Esophagus mucosa (tissue), 1 donor: ENCODE data around the gene ACOT4. TPM values are rescaled to one million over a fixed set of nuclear protein-coding genes. Genes with fewer than 3 reads are reported as not detected.
"Not testable (repeated sequence)": the region's sequence is repeated elsewhere in the genome, so short reads cannot be mapped to it uniquely, and the experiment has no call there.

Source experiments
- ATAC-seq: fragments of 200-7000 bp; cut with Tn5 transposase; one replicate; pipeline ENCODE4 v1.9.1; 2020
- total RNA-seq: library from RNA; stranded (reverse); gene quantifications from one replicate; pipeline ENCODE4 v1.2.4, GENCODE V29; 2023
- donor health status: DM: yes; HTN: yes; CAD: no.

ACOT4 gene, protein sequence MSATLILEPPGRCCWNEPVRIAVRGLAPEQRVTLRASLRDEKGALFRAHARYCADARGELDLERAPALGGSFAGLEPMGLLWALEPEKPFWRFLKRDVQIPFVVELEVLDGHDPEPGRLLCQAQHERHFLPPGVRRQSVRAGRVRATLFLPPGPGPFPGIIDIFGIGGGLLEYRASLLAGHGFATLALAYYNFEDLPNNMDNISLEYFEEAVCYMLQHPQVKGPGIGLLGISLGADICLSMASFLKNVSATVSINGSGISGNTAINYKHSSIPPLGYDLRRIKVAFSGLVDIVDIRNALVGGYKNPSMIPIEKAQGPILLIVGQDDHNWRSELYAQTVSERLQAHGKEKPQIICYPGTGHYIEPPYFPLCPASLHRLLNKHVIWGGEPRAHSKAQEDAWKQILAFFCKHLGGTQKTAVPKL
- 1.0 TPM for total RNA-seq

DNA sequence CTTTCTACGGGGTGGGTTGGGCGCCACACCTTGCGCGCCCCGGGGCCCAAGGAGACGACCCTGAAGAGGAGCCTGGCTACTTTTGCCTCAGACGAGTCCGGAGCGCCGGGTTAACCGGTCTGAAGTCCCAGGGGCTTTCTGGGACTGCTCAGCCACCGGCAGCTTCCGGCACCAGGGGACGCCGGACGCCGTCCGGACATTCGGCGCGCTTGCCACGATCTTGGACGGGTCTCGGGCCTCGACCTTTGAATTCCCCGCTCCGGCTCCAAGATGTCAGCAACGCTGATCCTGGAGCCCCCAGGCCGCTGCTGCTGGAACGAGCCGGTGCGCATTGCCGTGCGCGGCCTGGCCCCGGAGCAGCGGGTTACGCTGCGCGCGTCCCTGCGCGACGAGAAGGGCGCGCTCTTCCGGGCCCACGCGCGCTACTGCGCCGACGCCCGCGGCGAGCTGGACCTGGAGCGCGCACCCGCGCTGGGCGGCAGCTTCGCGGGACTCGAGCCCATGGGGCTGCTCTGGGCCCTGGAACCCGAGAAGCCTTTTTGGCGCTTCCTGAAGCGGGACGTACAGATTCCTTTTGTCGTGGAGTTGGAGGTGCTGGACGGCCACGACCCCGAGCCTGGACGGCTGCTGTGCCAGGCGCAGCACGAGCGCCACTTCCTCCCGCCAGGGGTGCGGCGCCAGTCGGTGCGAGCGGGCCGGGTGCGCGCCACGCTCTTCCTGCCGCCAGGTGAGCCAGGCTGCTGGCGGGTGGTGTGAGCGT lies at the start of gene ACOT4:
Gene ACOT4, plus strand, starts transcription at position 184 of the 760 bp plus-strand sequence. Its CDS starts 87 bp downstream, at position 271.
- ATAC-seq, result peak; percentile 89

DNA sequence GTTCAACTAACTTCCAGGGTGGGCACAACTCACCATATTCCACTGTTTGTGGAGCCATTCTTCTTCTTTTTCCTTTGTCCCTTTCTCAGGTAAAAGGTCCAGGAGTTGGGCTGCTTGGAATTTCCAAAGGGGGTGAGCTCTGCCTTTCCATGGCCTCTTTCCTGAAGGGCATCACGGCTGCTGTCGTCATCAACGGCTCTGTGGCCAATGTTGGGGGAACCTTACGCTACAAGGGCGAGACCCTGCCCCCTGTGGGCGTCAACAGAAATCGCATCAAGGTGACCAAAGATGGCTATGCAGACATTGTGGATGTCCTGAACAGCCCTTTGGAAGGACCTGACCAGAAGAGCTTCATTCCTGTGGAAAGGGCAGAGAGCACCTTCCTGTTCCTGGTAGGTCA lies 48.7 kb upstream of the ACOT4 start:
- peak; percentile 79 for ATAC-seq

DNA sequence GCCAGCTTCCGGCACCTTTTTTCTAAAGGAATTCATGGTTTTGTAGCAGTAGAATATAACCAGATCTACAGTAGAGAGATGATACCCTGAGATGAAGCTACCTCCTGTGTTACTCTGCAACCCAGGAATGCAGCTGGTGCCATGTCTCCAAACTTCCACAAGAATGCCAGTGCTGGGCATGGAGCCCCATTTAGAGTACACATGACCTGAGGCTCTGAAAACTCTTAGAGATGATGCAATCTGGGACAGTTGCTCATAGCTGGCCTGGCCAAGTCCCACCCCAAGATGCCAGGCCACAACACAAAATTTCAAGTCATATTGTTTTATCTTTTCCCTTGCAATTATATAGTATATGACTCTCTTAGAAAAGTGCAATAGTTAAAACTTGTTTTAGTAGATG lies 46.3 kb upstream of the ACOT4 start:
- ATAC-seq, result peak; percentile 33

DNA sequence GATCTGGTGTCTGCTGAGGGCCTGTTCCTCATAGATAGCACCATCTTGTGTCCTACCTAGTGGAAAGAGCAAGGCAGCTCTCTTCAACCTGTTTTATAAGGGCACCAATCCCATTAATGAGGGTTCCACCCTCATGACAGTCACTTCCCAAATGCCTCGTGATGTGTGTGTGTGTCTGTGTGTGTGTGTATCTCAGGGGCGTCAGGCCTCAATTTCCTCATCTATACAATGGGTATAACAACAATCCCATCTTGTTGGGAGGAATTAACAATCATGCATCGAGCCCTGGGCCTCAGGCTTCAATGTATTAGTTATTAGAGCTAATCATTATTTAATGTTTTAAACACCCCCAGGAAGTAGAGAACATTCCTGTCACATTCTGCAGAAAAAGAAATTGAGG lies 42.6 kb upstream of the ACOT4 start:
- ATAC-seq, result not testable (repeated sequence)

DNA sequence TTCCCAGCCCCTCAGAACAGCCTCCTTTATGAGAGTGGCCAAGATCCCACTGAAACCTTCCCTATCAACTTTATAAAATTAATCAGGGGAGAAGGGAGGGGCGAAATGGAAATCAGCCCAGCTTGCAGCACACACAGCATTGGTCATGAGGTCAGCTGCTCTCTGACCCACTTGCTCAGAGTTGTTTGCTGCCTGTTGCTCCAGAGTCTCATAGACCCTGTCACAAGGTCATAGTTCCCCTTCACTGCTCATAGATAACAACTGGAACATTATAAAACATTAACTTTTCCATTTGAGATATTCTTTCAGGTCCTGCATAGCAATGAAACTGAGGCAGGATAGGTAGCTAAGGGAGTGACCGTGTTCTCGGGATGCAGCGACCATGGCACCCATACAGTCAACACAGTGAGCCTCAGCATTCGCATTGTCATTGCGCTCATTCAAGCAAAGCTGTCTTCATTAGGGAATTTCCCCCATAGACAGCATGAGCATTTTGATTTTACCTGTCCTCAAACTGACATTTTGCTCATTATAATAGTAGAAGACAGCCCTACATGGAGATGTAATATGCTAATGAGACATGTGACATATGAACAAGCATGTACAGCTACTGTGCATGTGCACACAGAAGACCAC lies 41.7 kb upstream of the ACOT4 start:
- ATAC-seq, result not testable (repeated sequence)

DNA sequence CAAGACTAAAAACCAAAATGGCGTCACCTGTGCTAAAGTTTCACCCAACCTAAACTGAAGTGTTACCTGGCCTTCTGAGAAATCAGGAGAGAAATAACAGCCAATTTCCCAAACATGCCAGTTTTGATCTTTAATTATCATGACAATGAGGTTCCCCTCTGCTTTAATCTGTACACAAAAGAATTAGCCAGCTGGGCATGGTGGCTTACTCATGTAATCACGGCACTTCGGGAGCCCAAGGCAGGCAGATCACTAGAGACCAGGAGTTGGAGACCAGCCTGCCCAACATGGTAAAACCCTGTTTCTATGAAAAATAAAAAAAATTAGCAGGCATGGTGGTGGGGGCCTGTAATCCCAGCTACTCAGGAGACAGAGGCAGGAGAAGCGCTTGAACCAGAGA lies 37.8 kb upstream of the ACOT4 start:
- no peak for ATAC-seq

DNA sequence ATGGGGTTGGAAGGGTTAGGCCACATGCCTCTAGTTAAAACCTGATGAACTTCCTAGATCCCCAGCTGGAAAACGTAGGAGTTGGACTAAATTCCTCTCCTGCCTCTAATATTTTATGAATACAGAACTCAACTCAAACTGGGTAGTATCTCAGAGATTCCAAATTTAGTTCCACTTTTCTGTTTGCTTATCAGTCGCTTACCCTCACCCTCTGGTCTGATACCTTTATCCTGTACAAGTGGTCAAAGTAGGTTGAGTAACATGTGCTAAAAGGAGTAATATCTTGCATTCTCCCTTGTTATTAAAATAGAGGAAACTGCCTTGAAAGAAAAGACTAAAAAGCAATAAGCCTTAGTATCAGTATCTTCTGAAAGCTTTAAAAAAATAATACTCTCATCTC lies 34.5 kb upstream of the ACOT4 start:
- not testable (repeated sequence) for ATAC-seq

DNA sequence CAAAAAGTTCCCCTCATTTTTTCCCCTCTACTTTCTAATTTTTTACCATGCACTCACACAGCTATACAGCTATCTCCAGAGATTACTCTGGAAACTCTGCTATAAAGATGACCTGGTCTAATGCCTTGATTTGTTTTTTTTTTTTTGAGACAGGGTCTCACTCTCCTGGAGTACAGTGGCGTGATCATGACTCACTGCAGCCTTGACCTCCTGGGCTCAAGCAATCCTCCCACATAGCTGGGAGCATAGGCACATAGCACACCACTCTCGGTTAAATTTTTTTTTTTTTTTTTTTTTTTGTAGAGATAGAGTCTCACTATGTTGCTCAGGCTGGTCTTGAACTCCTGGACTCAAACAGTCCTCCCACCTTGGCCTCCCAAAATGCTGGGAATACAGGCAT lies 33.4 kb upstream of the ACOT4 start:
- not testable (repeated sequence) for ATAC-seq

DNA sequence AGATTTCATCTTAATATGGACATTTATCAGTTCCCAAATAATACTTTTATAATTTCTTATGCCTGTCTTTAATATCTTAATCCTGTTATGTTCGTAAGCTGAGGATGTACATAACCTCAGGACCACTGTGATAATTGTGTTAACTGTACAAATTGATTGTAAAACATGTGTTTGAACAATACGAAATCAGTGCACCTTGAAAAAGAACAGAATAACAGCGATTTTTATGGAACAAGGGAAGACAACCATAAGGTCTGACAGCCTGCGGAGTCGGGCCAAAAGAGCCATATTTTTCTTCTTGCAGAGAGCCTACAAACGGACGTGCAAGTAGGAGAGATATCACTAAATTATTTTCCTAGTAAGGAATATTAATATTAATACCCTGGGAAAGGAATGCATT lies 29.4 kb upstream of the ACOT4 start:
- ATAC-seq, result not testable (repeated sequence)

DNA sequence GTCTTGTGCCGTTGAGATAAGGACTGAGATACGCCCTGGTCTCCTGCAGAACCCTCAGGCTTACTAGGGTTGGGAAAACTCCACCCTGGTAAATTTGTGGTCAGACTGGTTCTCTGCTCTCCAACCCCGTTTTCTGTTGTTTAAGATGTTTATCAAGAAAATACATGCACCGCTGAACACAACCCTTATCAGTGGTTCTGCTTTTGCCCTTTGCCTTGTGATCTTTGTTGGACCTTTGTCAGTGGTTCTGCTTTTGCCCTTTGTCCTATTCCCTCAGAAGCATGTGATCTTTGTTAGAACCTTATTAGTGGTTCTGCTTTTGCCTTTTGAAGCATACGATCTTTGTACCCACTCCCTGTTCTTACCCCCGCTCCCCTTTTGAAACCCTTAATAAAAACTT lies 29.0 kb upstream of the ACOT4 start:
- not testable (repeated sequence) for ATAC-seq

DNA sequence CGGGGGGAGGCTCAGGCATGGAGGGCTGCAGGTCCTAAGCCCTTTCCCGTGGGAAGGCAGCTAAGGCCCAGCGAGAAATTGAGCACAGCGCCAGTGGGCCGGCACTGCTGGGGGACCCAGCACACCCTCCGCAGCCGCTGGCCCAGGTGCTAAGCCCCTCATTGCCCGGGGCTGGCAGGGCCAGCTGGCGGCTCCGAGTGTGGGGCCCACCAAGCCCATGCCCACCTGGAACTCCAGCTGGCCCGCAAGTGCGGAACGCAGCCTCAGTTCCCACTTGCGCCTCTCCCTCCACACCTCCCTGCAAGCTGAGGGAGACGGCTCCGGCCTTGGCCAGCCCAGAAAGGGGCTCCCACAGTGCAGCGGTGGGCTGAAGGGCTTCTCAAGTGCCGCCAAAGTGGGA lies 25.2 kb upstream of the ACOT4 start:
- ATAC-seq, result not testable (repeated sequence)

DNA sequence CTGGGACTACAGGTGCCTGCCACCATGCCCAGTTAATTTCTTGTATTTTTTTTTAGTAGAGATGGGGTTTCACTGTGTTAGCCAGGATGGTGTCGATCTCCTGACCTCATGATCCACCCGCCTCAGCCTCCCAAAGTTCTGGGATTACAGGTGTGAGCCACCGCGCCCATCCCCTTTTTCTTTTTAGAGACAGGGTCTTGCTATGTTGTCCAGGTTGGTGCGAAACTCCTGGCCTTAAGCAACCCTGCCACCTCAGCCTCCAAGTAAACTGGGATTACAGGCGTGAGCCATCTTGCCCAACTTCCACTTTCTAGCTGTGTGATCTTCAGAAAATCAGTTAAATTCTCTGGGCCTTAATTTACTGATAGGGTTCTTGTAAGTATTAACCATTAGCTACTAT lies 24.7 kb upstream of the ACOT4 start:
- not testable (repeated sequence) for ATAC-seq

DNA sequence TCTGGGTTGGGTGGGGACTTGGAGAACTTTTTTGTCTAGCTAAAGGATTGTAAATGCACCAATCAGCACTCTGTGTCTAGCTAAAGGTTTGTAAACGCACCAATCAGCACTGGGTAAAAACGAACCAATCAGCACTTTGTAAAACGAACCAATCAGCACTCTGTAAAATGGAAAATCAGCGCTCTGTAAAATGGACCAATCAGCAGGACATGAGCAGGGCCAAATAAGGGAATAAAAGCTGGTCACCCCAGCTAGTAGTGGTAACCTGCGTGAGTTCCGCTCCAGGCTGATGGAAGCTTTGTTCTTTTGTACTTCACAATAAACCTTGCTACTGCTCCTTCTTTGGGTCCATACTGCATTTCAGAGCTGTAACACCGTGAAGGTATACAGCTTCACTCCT lies 24.3 kb upstream of the ACOT4 start:
- ATAC-seq, result no peak

DNA sequence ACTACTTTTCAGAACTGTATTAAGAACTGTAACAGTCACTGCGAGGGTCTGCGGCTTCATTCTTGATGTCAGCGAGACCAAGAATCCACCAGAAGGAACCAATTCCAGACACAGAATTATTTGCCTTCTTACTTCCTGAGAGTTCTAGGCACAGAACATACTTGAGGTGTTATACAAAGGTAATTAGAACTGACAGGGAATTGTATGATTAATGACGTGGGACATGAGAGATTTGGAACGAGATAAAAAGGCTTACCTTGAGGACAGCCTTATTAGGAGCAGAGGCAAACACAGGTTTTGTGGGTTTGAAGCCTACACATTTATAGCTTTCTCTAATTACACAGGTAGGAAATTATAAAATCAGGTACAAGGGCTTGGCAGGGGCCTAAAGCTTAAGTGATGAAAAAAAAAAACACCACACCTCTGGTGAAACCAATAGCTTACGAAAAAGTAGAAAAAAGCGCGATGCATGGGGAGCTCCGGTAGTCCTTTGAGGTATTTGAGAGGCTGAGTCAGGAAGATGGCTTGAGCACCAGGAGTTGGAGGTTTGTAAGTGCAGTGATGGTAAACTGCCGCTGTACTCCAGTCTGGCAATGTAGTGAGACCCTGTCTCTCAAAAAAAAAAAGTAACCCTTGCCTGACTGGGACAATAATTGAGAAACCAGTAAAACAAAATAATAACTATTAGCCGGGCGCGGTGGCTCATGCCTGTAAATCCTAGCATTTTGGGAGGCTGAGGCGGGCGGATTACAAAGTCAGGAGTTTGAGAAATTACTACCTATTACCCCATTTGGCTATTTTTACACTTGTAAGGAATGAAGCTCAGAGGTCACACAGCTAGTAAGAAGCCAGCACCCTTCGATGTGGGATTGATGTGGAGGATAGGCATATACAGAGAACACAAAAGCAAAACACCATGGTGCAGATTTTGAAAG lies 23.5 kb upstream of the ACOT4 start:
- no peak for ATAC-seq

DNA sequence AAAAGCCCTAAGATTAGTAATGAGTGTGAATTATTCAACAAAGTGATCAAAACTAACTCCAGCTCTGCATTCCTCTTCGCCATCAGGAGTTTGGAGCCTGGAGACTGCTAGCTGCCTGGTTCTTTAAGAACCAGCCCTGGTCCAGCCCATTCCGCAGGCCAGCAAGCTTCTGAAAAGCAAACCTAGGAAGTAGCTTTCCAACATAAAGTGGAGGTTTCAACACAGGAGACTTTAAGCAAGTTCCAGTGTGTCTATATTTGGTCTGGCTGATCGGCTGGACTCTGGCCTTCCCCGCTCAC lies 22.8 kb upstream of the ACOT4 start:
- ATAC-seq, result not testable (repeated sequence)

DNA sequence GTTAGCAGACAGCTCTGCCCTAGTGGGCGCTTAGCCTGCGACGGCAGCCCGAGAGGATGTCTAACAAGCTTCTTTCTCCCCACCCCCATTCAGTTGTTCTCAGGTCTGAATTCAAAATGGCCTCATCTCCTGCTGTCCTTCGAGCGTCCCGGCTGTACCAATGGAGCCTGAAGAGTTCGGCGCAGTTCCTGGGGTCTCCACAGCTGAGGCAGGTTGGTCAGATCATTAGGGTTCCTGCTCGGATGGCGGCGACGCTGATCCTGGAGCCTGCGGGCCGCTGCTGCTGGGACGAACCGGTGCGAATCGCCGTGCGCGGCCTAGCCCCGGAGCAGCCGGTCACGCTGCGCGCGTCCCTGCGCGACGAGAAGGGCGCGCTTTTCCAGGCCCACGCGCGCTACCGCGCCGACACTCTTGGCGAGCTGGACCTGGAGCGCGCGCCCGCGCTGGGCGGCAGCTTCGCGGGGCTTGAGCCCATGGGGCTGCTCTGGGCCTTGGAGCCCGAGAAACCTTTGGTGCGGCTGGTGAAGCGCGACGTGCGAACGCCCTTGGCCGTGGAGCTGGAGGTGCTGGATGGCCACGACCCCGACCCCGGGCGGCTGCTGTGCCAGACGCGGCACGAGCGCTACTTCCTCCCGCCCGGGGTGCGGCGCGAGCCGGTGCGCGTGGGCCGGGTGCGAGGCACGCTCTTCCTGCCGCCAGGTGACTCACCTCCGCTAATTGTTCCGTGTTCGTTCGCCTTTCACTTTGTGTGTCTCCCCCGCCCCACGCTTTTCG lies 22.3 kb upstream of the ACOT4 start, which contains the start of gene ACOT2:
Gene ACOT2, plus strand, starts transcription at position 29 of the 774 bp plus-strand sequence. Its CDS starts 28 bp downstream, at position 57.
- ATAC-seq, result peak; percentile 82

DNA sequence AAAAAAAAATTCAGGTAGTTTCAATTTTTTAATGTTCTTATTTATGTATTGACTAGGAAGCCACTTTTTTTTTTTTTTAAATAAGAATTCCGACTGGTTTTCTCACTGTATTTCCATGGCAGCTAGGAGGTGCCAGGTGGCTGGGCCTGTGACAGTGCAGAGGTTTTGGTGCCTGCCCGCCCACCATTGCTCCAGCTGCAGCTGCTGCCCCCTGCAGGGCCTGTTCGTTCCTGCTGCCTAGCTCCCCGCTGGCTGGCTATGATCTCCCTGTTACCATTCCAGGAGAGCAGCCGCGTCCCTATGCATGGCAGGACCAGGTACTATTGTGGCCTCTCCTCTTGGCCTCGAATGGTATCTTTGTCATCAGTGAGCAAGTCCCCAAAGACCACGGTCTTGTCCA lies 20.8 kb upstream of the ACOT4 start:
- peak; percentile 70 for ATAC-seq

DNA sequence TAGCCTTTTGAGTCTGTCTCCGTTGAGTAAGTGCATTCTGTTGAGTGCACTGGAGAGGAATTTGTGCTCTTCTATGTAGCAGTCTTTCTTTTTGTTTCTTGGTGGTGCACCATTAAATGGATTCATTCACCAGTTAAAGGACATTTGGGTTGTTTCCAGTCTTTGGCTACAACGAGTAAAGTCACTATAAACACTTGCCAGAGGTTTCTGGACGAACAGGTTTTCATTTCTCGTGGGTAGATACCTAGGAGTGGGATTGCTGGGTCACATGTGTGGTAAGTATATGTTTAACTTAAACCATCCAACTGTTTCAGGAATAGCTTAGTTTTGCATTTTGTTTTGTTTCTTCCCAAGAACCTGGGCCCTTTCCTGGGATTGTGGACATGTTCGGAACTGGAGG lies 18.6 kb upstream of the ACOT4 start:
- not testable (repeated sequence) for ATAC-seq

DNA sequence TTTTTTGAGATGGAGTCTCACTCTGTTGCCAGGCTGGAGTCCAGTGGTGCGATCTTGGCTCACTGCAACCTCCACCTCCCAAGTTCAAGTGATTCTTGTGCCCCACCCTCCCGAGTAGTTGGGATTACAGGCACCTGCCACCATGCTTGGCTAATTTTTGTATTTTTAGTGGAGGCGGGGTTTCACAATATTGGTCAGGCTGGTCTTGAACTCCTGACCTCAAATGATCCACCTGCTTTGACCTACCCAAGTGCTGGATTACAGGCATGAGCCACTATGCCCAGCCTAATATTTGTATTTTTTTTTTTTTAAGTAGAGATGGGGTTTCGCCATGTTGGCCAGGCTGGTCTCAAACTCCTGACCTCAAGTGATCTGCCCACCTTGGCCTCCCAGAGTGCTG lies 17.9 kb upstream of the ACOT4 start:
- ATAC-seq, result not testable (repeated sequence)

DNA sequence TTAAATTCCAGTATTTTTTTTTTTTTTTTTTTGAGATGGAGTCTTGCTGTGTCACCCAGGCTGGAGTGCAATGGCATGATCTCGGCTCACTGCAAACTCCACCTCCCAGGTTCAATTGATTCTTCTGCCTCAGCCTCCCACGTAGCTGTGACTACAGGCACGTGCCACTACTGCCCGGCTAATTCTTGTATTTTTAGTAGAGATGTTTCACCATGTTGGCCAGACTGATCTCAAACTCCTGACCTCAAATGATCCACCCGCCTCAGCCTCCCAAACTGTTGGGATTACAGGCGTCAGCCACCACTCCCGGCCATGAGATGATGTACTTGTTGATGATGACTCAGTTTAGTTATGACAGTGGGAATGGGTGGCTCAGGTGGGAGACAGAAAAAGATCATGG lies 17.4 kb upstream of the ACOT4 start:
- ATAC-seq, result not testable (repeated sequence)

DNA sequence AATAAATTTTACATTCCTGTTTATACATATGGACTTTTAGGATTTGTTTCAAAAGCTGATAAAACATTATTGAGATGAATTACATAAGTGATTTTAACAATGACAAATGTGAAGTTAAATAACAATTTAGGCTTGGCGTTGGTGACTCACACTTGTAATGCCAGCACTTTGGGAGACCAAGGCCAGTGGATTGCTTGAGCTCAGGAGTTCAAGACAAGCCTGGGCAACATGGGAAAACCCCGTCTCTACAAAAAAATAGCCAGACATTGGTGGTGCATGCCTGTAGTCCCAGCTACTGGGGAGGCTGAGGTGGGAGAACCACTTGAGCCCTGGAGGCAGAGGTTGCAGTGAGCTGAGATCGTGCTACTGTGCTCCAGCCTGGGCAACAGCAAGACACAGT lies 15.3 kb upstream of the ACOT4 start:
- ATAC-seq, result peak; percentile 40
